Endodermal cell (in vitro differentiated cells): ENCODE results near the gene ZFYVE21. TPM values are rescaled to one million over a fixed set of nuclear protein-coding genes. Genes with fewer than 3 reads are reported as not detected.
A peak's percentile ranks its signal among the peaks of the same experiment; 100 is the strongest.

ENCODE experiments used
- DNase-seq: peaks from one replicate; pipeline ENCODE4 v3.0.0-alpha.2; 2017
- H3K27ac ChIP-seq: 2 replicates; pipeline ENCODE4 v1.5.1; 2013; ENCODE audit warnings: mild to moderate bottlenecking, low read depth, low read length, moderate library complexity
- H3K27me3 ChIP-seq: 2 replicates; pipeline ENCODE4 v1.6.1; 2013; ENCODE audit warnings: mild to moderate bottlenecking, low read length, moderate library complexity; ENCODE audit not compliant: insufficient read depth, control insufficient read depth, poor library complexity, severe bottlenecking
- H3K36me3 ChIP-seq: 2 replicates; pipeline ENCODE4 v1.7.0; 2013; ENCODE audit warnings: mild to moderate bottlenecking, low read length, moderate library complexity; ENCODE audit not compliant: control insufficient read depth, insufficient read depth
- H3K4me1 ChIP-seq: one replicate; pipeline ENCODE4 v1.7.0; 2013; ENCODE audit warnings: low read length; ENCODE audit not compliant: control insufficient read depth, insufficient read depth
- H3K4me3 ChIP-seq: 2 replicates; pipeline ENCODE4 v1.5.1; 2013; ENCODE audit warnings: mild to moderate bottlenecking, low read length, moderate library complexity
- H3K9ac ChIP-seq: 2 replicates; pipeline ENCODE4 v1.6.1; 2013; ENCODE audit warnings: mild to moderate bottlenecking, low read length, moderate library complexity; ENCODE audit not compliant: poor library complexity, severe bottlenecking; ENCODE audit errors: extremely low read depth
- H3K9me3 ChIP-seq: 2 replicates; pipeline ENCODE4 v1.6.1; 2013; ENCODE audit warnings: mild to moderate bottlenecking, low read length, moderate library complexity; ENCODE audit not compliant: control insufficient read depth
- H3K27ac Mint-ChIP-seq: 2 replicates; pipeline ENCODE4 v1.8.0; 2020; ENCODE audit warnings: mixed read lengths
- H3K27me3 Mint-ChIP-seq: 2 replicates; pipeline ENCODE4 v1.8.0; 2021; ENCODE audit warnings: mild to moderate bottlenecking, mixed read lengths; ENCODE audit not compliant: insufficient read depth
- H3K36me3 Mint-ChIP-seq: 2 replicates; pipeline ENCODE4 v1.8.0; 2020; ENCODE audit warnings: low read depth, mixed read lengths
- H3K4me1 Mint-ChIP-seq: 2 replicates; pipeline ENCODE4 v1.8.0; 2020; ENCODE audit warnings: mixed read lengths
- H3K4me3 Mint-ChIP-seq: 2 replicates; pipeline ENCODE4 v1.8.0; 2020; ENCODE audit warnings: mild to moderate bottlenecking, moderate library complexity, mixed read lengths
- H3K9me3 Mint-ChIP-seq: 2 replicates; pipeline ENCODE4 v1.8.0; 2020; ENCODE audit warnings: mild to moderate bottlenecking, mixed read lengths
- WGBS, 2 experiments: methylation state at CpG; one replicate each; pipeline versions ENCODE4 v1.1.5 to v1.1.7; 2013; ENCODE audit warnings: missing lambda C conversion rate in 2 of 2, mixed read lengths in 1 of 2; ENCODE audit not compliant: insufficient coverage in 1 of 2, insufficient read length in 1 of 2; 5-methylcytosine and 5-hydroxymethylcytosine counted together
- total RNA-seq, 2 donors: library from RNA; stranded (reverse); fragmentation: NEBNext Ultra II Directional in 1 of 2; extraction: Animal tissue kit (Norgen Biotek cat#: 25700) in 1 of 2; gene quantifications; 2 replicates in 1 of 2; 3 replicates in 1 of 2; pipeline ENCODE4 v1.2.1, GENCODE V29; 2021
- TF ChIP-seq, protein P1 (sequence below): fragments of 200-600 bp; sonication (generic); conservative IDR thresholded peaks from 2 replicates; pipeline ENCODE4 v1.5.0; 2021; ENCODE audit warnings: antibody characterized with exemption, mild to moderate bottlenecking

ZFYVE21 gene
- total RNA-seq, 2 donors from 2014 or later = 42.5 to 55.6 TPM

DNA sequence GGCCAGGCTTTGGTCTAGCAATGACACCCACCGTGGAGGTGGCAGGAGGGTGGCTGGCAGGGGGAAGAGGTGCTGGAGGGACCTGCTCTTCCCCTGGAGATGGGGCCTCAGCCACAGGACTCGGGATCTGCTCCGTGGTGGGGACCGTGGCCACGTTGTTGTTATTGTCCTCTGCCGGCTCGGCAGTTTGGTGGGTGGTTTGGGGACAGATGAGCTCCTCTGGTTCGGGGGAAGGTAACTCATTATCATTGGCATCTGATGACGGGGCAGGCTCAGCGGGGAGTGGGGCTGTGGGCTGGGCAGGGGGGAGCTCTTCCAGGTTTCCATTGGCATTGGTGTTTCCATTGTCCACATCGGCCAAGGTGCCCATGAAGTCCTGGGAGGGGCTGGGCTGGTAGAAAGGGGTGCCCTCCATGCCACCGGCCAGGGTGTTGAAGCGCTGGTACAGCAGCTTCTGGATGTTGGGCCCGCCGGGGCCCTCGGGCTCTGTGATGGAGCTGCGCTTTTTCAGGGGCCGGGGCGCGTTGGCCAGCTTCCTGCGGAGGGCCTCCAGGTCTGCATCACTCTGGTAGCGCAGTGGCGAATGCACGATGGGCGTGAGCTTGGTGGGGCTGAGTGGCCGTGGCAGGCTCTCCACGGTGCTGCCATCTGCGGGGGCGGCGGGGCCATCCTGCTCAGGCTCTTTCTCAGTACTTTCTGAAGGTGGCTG lies 24.3 kb downstream of the ZFYVE21 start:
- H3K27ac Mint-ChIP-seq = no peak overlapping the region
- WGBS, 2 experiments = 92 to 96% methylated on average over 24 to 30 of the region's 30 CpGs
- TF ChIP-seq, protein P1, sequence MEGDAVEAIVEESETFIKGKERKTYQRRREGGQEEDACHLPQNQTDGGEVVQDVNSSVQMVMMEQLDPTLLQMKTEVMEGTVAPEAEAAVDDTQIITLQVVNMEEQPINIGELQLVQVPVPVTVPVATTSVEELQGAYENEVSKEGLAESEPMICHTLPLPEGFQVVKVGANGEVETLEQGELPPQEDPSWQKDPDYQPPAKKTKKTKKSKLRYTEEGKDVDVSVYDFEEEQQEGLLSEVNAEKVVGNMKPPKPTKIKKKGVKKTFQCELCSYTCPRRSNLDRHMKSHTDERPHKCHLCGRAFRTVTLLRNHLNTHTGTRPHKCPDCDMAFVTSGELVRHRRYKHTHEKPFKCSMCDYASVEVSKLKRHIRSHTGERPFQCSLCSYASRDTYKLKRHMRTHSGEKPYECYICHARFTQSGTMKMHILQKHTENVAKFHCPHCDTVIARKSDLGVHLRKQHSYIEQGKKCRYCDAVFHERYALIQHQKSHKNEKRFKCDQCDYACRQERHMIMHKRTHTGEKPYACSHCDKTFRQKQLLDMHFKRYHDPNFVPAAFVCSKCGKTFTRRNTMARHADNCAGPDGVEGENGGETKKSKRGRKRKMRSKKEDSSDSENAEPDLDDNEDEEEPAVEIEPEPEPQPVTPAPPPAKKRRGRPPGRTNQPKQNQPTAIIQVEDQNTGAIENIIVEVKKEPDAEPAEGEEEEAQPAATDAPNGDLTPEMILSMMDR = no peak
- H3K9ac ChIP-seq = no peak overlapping the region
- H3K27ac ChIP-seq = no peak overlapping the region
- peaks cover 38% of the 10 kb centered on the region for H3K36me3 Mint-ChIP-seq
- no peaks in the 10 kb centered on the region for H3K27me3 Mint-ChIP-seq
- peaks cover 6% of the 10 kb centered on the region for H3K4me1 Mint-ChIP-seq
- no peak overlapping the region for H3K4me3 Mint-ChIP-seq
- DNase-seq = peak; percentile 50
- H3K9me3 Mint-ChIP-seq = no peaks in the 10 kb centered on the region
- H3K4me1 ChIP-seq = no peaks in the 10 kb centered on the region
- no peak overlapping the region for H3K4me3 ChIP-seq
- no peaks in the 10 kb centered on the region for H3K27me3 ChIP-seq
- peaks cover 14% of the 10 kb centered on the region for H3K36me3 ChIP-seq
- H3K9me3 ChIP-seq = no peaks in the 10 kb centered on the region

DNA sequence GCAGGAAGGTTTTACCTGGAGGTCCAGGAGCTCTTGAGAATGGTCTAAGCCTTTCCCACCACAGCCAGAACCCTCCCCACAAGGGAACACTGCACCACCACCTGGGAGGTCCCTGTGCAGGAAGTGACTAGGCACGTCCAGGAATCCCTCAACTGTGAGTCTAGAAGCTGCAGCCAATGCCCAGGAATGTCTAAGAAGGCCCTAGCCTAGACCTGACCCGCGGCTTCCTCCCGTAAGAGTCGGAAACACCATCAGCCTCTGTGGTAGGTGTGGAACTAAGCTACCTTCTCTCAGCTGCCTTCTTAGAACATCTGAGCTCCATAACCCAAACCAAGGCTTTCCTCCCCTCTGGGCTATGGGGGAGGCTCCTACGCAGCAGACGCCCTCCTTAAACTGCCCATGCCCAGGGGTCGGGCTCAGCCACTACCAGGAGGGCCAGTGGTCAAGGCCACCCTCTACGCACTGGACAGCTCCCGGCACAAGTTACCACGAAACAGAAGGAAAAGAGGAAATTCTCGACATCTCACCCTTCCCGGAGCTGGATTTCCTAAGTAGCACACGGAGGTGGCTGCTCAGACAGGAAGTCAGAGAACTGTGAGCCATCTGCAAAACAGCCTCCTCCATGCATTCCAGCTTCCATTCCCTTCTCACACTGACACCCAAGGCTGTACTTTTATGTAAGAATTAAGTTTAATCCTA lies 25.5 kb downstream of the ZFYVE21 start:
- Histone ChIP-seq H3K27ac (no peak overlapping the region), H3K27me3 (no peaks in the 10 kb centered on the region), H3K4me3 (no peak overlapping the region), H3K9ac (no peak overlapping the region), H3K9me3 (no peaks in the 10 kb centered on the region), H3K4me1 (no peaks in the 10 kb centered on the region), H3K36me3 (peaks cover 14% of the 10 kb centered on the region)
- TF ChIP-seq, protein P1 = no peak
- WGBS, 2 experiments = 95 to 98% methylated on average over 9 to 14 of the region's 14 CpGs
- Mint-ChIP-seq H3K36me3 (peaks cover 38% of the 10 kb centered on the region), H3K4me1 (peaks cover 8% of the 10 kb centered on the region), H3K9me3 (no peaks in the 10 kb centered on the region), H3K4me3 (no peak overlapping the region), H3K27me3 (no peaks in the 10 kb centered on the region), H3K27ac (peak overlapping the region; percentile 75)
- peak; percentile 28 for DNase-seq

DNA sequence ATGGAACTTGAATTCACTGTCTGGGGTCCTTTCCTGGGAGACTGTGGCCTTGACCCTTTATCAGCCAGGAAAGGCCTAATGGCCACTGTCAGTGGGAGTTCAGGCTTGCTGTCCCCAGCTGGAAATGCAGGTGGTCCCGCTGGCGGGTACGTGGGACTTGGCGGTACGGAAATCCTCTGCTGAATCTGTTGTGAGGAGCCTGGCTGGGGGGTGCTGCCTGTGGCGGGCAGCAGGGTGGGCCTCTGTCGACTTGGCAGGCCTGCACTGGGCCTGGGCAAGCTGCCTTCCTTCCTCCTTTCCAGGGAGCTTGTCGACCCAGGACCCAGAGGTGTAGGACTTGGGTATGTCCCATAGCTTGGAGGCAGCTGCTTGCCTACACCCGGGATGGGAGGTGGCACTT lies 26.3 kb downstream of the ZFYVE21 start:
- DNase-seq = peak; percentile 38
- TF ChIP-seq, protein P1 = no peak
- H3K9ac ChIP-seq = no peak overlapping the region
- H3K4me3 ChIP-seq = no peak overlapping the region
- no peaks in the 10 kb centered on the region for H3K4me1 ChIP-seq
- H3K27me3 ChIP-seq = no peaks in the 10 kb centered on the region
- H3K9me3 ChIP-seq = no peaks in the 10 kb centered on the region
- Mint-ChIP-seq H3K4me3 (no peak overlapping the region), H3K4me1 (peaks cover 8% of the 10 kb centered on the region), H3K9me3 (no peaks in the 10 kb centered on the region), H3K36me3 (peaks cover 38% of the 10 kb centered on the region), H3K27ac (no peak overlapping the region), H3K27me3 (no peaks in the 10 kb centered on the region)
- WGBS, 2 experiments = 96% methylated on average over 9 of the region's 9 CpGs; no CpG with 5 or more reads in 1 of the 2 experiments
- peaks cover 11% of the 10 kb centered on the region for H3K36me3 ChIP-seq
- no peak overlapping the region for H3K27ac ChIP-seq
